ENCODE data around the gene AKR1C2. TPM values are rescaled to one million over a fixed set of nuclear protein-coding genes. Genes with fewer than 3 reads are reported as not detected.

The AKR1C2 gene
- total and polyA plus RNA-seq, 10 of the 15 experiments (the other 5 are each of a cell fraction or from before 2014, with no cell fraction given), result 0.31 to 0.44 (median 0.36) TPM; not detected in 7

DNA sequence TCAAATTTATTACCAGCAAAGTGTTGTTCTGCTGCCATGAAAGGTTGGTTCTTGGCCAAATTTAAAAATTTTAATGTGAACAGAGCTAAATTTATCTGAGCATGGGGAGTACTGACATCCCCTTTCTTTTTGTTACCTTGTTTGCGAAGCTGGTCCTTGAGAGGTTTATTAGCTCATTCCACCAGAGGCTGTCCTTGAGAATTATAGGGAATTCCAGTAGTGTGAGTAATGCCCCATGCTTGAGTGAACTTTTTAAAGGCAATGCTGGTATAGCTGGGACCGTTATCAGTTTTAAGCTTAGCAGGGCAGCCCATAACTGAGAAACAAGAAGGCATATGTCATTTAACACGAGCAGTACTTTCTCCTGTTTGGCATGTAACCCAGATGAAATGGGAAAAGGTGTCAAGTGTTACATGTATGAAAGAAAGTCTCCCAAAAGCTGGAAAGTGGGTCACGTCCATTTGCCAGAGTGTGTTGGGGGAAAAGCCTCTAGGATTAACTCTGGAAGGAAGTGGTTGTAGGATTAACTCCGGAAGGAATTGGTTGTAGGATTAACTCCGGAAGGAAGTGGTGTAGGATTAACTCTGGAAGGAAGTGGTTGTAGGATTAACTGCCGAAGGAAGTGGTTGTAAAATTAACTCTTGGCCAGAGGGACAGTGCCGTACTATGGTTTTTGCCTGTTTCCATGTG lies 37.3 kb upstream of the AKR1C2 start:
- BruUV-seq (replicated peaks), result no TSS peak

More for the DNA sequence above, 37.3 kb upstream of the AKR1C2 start:
- Histone ChIP-seq H3K9ac (ENCODE audit: control insufficient read depth, insufficient read depth, low read length) (no peak overlapping the region), H2AFZ (ENCODE audit: control insufficient read depth, low read depth, low read length) (no peak overlapping the region), H3K79me2 (ENCODE audit: control insufficient read depth, insufficient read depth, low read length) (no peaks in the 10 kb centered on the region), H3K9me3 (replicated peaks; ENCODE audit: control insufficient read depth, insufficient read depth, low read length) (no peaks in the 10 kb centered on the region), H3K4me3 (no peak overlapping the region), H3K4me2 (ENCODE audit: control insufficient read depth, insufficient read depth) (no peak overlapping the region), H3K36me3 (ENCODE audit: control insufficient read depth in 2 of 2, insufficient read depth in 2 of 2, low read length in 1 of 2) (no peaks in the 10 kb centered on the region), H3K27ac (ENCODE audit: control insufficient read depth, insufficient read depth) (no peak overlapping the region), H3K27me3 (replicated peaks in 1 of 2; ENCODE audit: control insufficient read depth in 2 of 2, insufficient read depth in 2 of 2, low read length in 1 of 2) (no peaks in the 10 kb centered on the region), H4K20me1 (ENCODE audit: control insufficient read depth, insufficient read depth) (no peaks in the 10 kb centered on the region), H3K4me1 (ENCODE audit: control insufficient read depth, insufficient read depth, low read length) (no peaks in the 10 kb centered on the region)
- TF ChIP-seq, protein P1, sequence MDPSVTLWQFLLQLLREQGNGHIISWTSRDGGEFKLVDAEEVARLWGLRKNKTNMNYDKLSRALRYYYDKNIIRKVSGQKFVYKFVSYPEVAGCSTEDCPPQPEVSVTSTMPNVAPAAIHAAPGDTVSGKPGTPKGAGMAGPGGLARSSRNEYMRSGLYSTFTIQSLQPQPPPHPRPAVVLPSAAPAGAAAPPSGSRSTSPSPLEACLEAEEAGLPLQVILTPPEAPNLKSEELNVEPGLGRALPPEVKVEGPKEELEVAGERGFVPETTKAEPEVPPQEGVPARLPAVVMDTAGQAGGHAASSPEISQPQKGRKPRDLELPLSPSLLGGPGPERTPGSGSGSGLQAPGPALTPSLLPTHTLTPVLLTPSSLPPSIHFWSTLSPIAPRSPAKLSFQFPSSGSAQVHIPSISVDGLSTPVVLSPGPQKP (IDR thresholded peaks at IDR 0.05; ENCODE audit: low read depth, low read length), result no peak
- no peak for TF ChIP-seq STAT1 (conservative IDR thresholded peaks at IDR 0.05)
- TF ChIP-seq, protein P2, sequence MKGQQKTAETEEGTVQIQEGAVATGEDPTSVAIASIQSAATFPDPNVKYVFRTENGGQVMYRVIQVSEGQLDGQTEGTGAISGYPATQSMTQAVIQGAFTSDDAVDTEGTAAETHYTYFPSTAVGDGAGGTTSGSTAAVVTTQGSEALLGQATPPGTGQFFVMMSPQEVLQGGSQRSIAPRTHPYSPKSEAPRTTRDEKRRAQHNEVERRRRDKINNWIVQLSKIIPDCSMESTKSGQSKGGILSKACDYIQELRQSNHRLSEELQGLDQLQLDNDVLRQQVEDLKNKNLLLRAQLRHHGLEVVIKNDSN (IDR thresholded peaks at IDR 0.05; ENCODE audit: borderline replicate concordance, extremely low read length, insufficient read depth, low read depth, low read length), result no peak
- TF ChIP-seq CBX5 (IDR thresholded peaks at IDR 0.05; ENCODE audit: low read depth), result no peak
- no peak for TF ChIP-seq KDM1A (IDR thresholded peaks at IDR 0.05; ENCODE audit: borderline replicate concordance)
- no peak for TF ChIP-seq ZBED1 (IDR thresholded peaks at IDR 0.05; ENCODE audit: borderline replicate concordance)
- TF ChIP-seq SMAD5 (IDR thresholded peaks at IDR 0.05; ENCODE audit: low read depth), result no peak
- TF ChIP-seq REST (IDR thresholded peaks at IDR 0.05; ENCODE audit: low read depth, low read length), result no peak
- TF ChIP-seq NFYB (IDR thresholded peaks at IDR 0.05; ENCODE audit: insufficient read depth, low read depth, low read length), result no peak
- no peak for TF ChIP-seq TAF1 (IDR thresholded peaks at IDR 0.05; ENCODE audit: borderline replicate concordance, low read depth, low read length)
- CTCF ChIA-PET, result no interaction called here
- DNase-seq (ENCODE audit: low read depth, low spot score) (no peak), ATAC-seq (no peak), FAIRE-seq (no peak)
- POLR2A ChIA-PET, result no interaction called here
- SMC1A ChIA-PET (ENCODE audit: uncharacterized antibody, unreplicated experiment), result no interaction called here
- intact Hi-C loops (cut with micrococcal nuclease; ENCODE audit: unreplicated experiment) (no loop called here), in situ Hi-C loops (cut with MboI) (no loop called here)
- RAD21 ChIA-PET (ENCODE audit: unreplicated experiment), result no interaction called here
- 32% methylated on average over 8 of the region's 8 CpGs for WGBS (ENCODE audit: insufficient coverage, insufficient replicate concordance, low lambda C conversion rate, missing lambda C conversion rate)

Measured in GM12878 (cell line).